ENCODE data around the gene HSD11B1.

DNA sequence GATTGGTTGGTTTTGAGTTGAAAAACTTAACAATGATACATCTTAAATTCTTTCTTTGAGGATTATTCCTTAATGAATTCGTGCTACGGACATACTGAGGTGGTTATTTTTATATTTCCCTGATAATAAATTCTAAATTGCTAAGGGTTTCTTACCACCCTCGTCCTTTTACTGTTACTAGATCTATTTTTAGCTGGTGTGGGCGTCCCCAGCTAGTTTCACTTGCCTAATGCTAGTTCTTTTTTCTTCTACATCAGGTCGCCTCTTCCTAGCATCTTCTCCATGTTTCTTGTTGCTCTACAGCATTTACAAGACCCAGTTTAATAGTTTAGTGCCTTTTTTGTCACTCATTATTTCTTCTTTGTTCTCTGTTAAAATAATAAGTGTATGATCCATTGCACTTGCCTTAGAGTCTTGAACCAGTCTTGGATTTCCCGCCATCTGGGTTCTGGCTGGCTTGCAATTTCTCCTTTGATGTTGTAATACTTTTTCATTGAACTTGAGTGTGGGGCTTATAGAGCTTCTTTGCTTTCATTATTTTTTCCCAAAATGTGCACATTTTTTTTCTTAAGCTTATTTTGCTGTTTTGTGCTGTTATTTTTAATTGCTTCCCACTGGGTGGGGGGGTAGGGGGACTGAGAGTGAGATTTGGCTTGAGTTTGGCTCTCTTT is 677 bp upstream of the HSD11B1 start:
- TF ChIP-seq, protein P1, sequence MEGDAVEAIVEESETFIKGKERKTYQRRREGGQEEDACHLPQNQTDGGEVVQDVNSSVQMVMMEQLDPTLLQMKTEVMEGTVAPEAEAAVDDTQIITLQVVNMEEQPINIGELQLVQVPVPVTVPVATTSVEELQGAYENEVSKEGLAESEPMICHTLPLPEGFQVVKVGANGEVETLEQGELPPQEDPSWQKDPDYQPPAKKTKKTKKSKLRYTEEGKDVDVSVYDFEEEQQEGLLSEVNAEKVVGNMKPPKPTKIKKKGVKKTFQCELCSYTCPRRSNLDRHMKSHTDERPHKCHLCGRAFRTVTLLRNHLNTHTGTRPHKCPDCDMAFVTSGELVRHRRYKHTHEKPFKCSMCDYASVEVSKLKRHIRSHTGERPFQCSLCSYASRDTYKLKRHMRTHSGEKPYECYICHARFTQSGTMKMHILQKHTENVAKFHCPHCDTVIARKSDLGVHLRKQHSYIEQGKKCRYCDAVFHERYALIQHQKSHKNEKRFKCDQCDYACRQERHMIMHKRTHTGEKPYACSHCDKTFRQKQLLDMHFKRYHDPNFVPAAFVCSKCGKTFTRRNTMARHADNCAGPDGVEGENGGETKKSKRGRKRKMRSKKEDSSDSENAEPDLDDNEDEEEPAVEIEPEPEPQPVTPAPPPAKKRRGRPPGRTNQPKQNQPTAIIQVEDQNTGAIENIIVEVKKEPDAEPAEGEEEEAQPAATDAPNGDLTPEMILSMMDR (IDR thresholded peaks at IDR 0.05; ENCODE audit: low read depth, low read length): no peak
- TF ChIP-seq POLR2A (IDR thresholded peaks at IDR 0.05; ENCODE audit: extremely low read depth, insufficient read length) (no peak), MYC (IDR thresholded peaks at IDR 0.05; ENCODE audit: low read depth, low read length) (no peak)
- TF ChIP-seq, protein P2, sequence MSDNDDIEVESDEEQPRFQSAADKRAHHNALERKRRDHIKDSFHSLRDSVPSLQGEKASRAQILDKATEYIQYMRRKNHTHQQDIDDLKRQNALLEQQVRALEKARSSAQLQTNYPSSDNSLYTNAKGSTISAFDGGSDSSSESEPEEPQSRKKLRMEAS (IDR thresholded peaks at IDR 0.05; ENCODE audit: low read depth, low read length): no peak

Measured in NB4 (cell line).